Mucosa of stomach (tissue), 1 donor: Measurements from ENCODE around the gene ADRA2C.
"Not testable (repeated sequence)": the region's sequence is repeated elsewhere in the genome, so short reads cannot be mapped to it uniquely, and the experiment has no call there.

ENCODE experiments used
- H3K27me3 ChIP-seq: one replicate; pipeline ENCODE4 v1.7.0; 2013; ENCODE audit warnings: mild to moderate bottlenecking, low read length; ENCODE audit not compliant: control insufficient read depth, insufficient read depth
- H3K36me3 ChIP-seq: one replicate; pipeline ENCODE4 v1.7.0; 2013; ENCODE audit warnings: low read length; ENCODE audit not compliant: control insufficient read depth, insufficient read depth
- H3K4me1 ChIP-seq: one replicate; pipeline ENCODE4 v1.7.0; 2013; ENCODE audit warnings: mild to moderate bottlenecking, low read length; ENCODE audit not compliant: control insufficient read depth, insufficient read depth
- H3K4me3 ChIP-seq: one replicate; pipeline ENCODE4 v1.7.0; 2013; ENCODE audit warnings: low read length
- H3K9ac ChIP-seq: one replicate; pipeline ENCODE4 v1.7.0; 2013; ENCODE audit warnings: mild to moderate bottlenecking, low read length, moderate library complexity
- H3K9me3 ChIP-seq: one replicate; pipeline ENCODE4 v1.7.0; 2013; ENCODE audit warnings: mild to moderate bottlenecking, low read length, moderate library complexity; ENCODE audit not compliant: control insufficient read depth
- donor health status: Pancreatic carcinoma.

The ADRA2C gene

GRCh38 chr4:3814838-3815237 lies 48.7 kb downstream of the ADRA2C start:
- not testable (repeated sequence) for H3K9ac ChIP-seq, H3K36me3 ChIP-seq, H3K27me3 ChIP-seq, H3K4me3 ChIP-seq, H3K4me1 ChIP-seq, H3K9me3 ChIP-seq

GRCh38 chr4:3816256-3816825 lies 50.2 kb downstream of the ADRA2C start:
- Histone ChIP-seq H3K9ac (no peak overlapping the region), H3K4me1 (no peaks in the 10 kb centered on the region), H3K4me3 (no peak overlapping the region), H3K9me3 (no peaks in the 10 kb centered on the region), H3K27me3 (peaks cover 5% of the 10 kb centered on the region), H3K36me3 (no peaks in the 10 kb centered on the region)

GRCh38 chr4:3816983-3817960 lies 51.1 kb downstream of the ADRA2C start:
- no peak overlapping the region for H3K9ac ChIP-seq
- H3K4me3 ChIP-seq: no peak overlapping the region
- peaks cover 4% of the 10 kb centered on the region for H3K27me3 ChIP-seq
- H3K36me3 ChIP-seq: no peaks in the 10 kb centered on the region
- H3K4me1 ChIP-seq: no peaks in the 10 kb centered on the region
- no peaks in the 10 kb centered on the region for H3K9me3 ChIP-seq
